ENCODE measurements around the gene PKMYT1.
A peak's percentile ranks its signal among the peaks of the same experiment; 100 is the strongest.

Gene PKMYT1

GRCh38 chr16:2971134-2971984 lies 8.9 kb downstream of the PKMYT1 start:
- H3K9me3 ChIP-seq (ENCODE audit: low read length): no peaks in the 10 kb centered on the region
- H3K4me1 ChIP-seq (ENCODE audit: insufficient read depth, low read length): peaks cover 12% of the 10 kb centered on the region
- peaks cover 41% of the 10 kb centered on the region for H3K36me3 ChIP-seq (ENCODE audit: insufficient read depth, low read length)
- no peak overlapping the region for H2AFZ ChIP-seq (ENCODE audit: low read depth, low read length)
- no peaks in the 10 kb centered on the region for H3K27me3 ChIP-seq (ENCODE audit: insufficient read depth, low read length)
- H3K4me3 ChIP-seq (ENCODE audit: low read length): no peak overlapping the region

GRCh38 chr16:2970563-2970962 lies 9.7 kb downstream of the PKMYT1 start:
- peaks cover 33% of the 10 kb centered on the region for H3K36me3 ChIP-seq (ENCODE audit: insufficient read depth, low read length)
- H3K9me3 ChIP-seq (ENCODE audit: low read length): no peaks in the 10 kb centered on the region
- no peak overlapping the region for H2AFZ ChIP-seq (ENCODE audit: low read depth, low read length)
- peak overlapping the region; percentile 94 for H3K4me3 ChIP-seq (ENCODE audit: low read length)
- H3K4me1 ChIP-seq (ENCODE audit: insufficient read depth, low read length): peaks cover 12% of the 10 kb centered on the region
- no peaks in the 10 kb centered on the region for H3K27me3 ChIP-seq (ENCODE audit: insufficient read depth, low read length)

GRCh38 chr16:2969545-2970521 lies 10.4 kb downstream of the PKMYT1 start:
- Histone ChIP-seq H3K27me3 (ENCODE audit: insufficient read depth, low read length) (no peaks in the 10 kb centered on the region), H3K4me3 (ENCODE audit: low read length) (peak overlapping the region; percentile 94), H2AFZ (ENCODE audit: low read depth, low read length) (peak overlapping the region; percentile 91), H3K4me1 (ENCODE audit: insufficient read depth, low read length) (peaks cover 12% of the 10 kb centered on the region), H3K36me3 (ENCODE audit: insufficient read depth, low read length) (peaks cover 26% of the 10 kb centered on the region), H3K9me3 (ENCODE audit: low read length) (no peaks in the 10 kb centered on the region)

GRCh38 chr16:2968738-2969544 lies 11.3 kb downstream of the PKMYT1 start, which contains the start of gene PAQR4:
PAQR4 (plus strand) TSS chr16:2969348; CDS start chr16:2969675, 327 bp downstream.
- Histone ChIP-seq H3K4me1 (ENCODE audit: insufficient read depth, low read length) (peaks cover 21% of the 10 kb centered on the region), H2AFZ (ENCODE audit: low read depth, low read length) (peak within 1 kb of the TSS; percentile 91), H3K36me3 (ENCODE audit: insufficient read depth, low read length) (peaks cover 20% of the 10 kb centered on the region), H3K9me3 (ENCODE audit: low read length) (no peaks in the 10 kb centered on the region), H3K4me3 (ENCODE audit: low read length) (peak within 1 kb of the TSS; percentile 94), H3K27me3 (ENCODE audit: insufficient read depth, low read length) (peaks cover 4% of the 10 kb centered on the region)

- H3K4me3 ChIP-seq (ENCODE audit: low read length): peak overlapping the region; percentile 94
These were observed 11.9 kb downstream of the PKMYT1 start for GRCh38 chr16:2968368-2968737.

GRCh38 chr16:2967721-2968161 lies 12.5 kb downstream of the PKMYT1 start:
- Histone ChIP-seq H3K9me3 (ENCODE audit: low read length) (no peaks in the 10 kb centered on the region), H3K4me1 (ENCODE audit: insufficient read depth, low read length) (peaks cover 27% of the 10 kb centered on the region), H3K4me3 (ENCODE audit: low read length) (no peak overlapping the region), H3K27me3 (ENCODE audit: insufficient read depth, low read length) (peaks cover 7% of the 10 kb centered on the region), H2AFZ (ENCODE audit: low read depth, low read length) (no peak overlapping the region), H3K36me3 (ENCODE audit: insufficient read depth, low read length) (peaks cover 16% of the 10 kb centered on the region)

More at GRCh38 chr16:2968368-2968737, 11.9 kb downstream of the PKMYT1 start:
- Histone ChIP-seq H3K36me3 (ENCODE audit: insufficient read depth, low read length) (peaks cover 20% of the 10 kb centered on the region), H2AFZ (ENCODE audit: low read depth, low read length) (no peak overlapping the region), H3K9me3 (ENCODE audit: low read length) (no peaks in the 10 kb centered on the region), H3K27me3 (ENCODE audit: insufficient read depth, low read length) (peaks cover 4% of the 10 kb centered on the region), H3K4me1 (ENCODE audit: insufficient read depth, low read length) (peaks cover 27% of the 10 kb centered on the region)

GRCh38 chr16:2967211-2967631 lies 13.0 kb downstream of the PKMYT1 start:
- H3K27me3 ChIP-seq (ENCODE audit: insufficient read depth, low read length): peaks cover 12% of the 10 kb centered on the region

GRCh38 chr16:2966808-2967191 lies 13.4 kb downstream of the PKMYT1 start:
- H3K27me3 ChIP-seq (ENCODE audit: insufficient read depth, low read length): peaks cover 14% of the 10 kb centered on the region
- no peak overlapping the region for H3K4me3 ChIP-seq (ENCODE audit: low read length)
- H2AFZ ChIP-seq (ENCODE audit: low read depth, low read length): no peak overlapping the region
- H3K36me3 ChIP-seq (ENCODE audit: insufficient read depth, low read length): peaks cover 7% of the 10 kb centered on the region
- H3K9me3 ChIP-seq (ENCODE audit: low read length): no peaks in the 10 kb centered on the region
- H3K4me1 ChIP-seq (ENCODE audit: insufficient read depth, low read length): peaks cover 27% of the 10 kb centered on the region

More at GRCh38 chr16:2967211-2967631, 13.0 kb downstream of the PKMYT1 start:
- Histone ChIP-seq H3K9me3 (ENCODE audit: low read length) (no peaks in the 10 kb centered on the region), H3K4me1 (ENCODE audit: insufficient read depth, low read length) (peaks cover 27% of the 10 kb centered on the region), H3K36me3 (ENCODE audit: insufficient read depth, low read length) (peaks cover 11% of the 10 kb centered on the region), H2AFZ (ENCODE audit: low read depth, low read length) (no peak overlapping the region), H3K4me3 (ENCODE audit: low read length) (no peak overlapping the region)

GRCh38 chr16:2966043-2966807 lies 14.0 kb downstream of the PKMYT1 start:
- Histone ChIP-seq H3K4me1 (ENCODE audit: insufficient read depth, low read length) (peaks cover 27% of the 10 kb centered on the region), H3K27me3 (ENCODE audit: insufficient read depth, low read length) (peaks cover 14% of the 10 kb centered on the region)

GRCh38 chr16:2964475-2965336 lies 15.5 kb downstream of the PKMYT1 start:
- Histone ChIP-seq H3K4me3 (ENCODE audit: low read length) (peak overlapping the region; percentile 43), H3K27me3 (ENCODE audit: insufficient read depth, low read length) (peaks cover 14% of the 10 kb centered on the region), H3K9me3 (ENCODE audit: low read length) (no peaks in the 10 kb centered on the region)

More at GRCh38 chr16:2966043-2966807, 14.0 kb downstream of the PKMYT1 start:
- Histone ChIP-seq H3K4me3 (ENCODE audit: low read length) (no peak overlapping the region), H3K9me3 (ENCODE audit: low read length) (no peaks in the 10 kb centered on the region), H2AFZ (ENCODE audit: low read depth, low read length) (no peak overlapping the region), H3K36me3 (ENCODE audit: insufficient read depth, low read length) (peaks cover 2% of the 10 kb centered on the region)

More at GRCh38 chr16:2964475-2965336, 15.5 kb downstream of the PKMYT1 start:
- Histone ChIP-seq H2AFZ (ENCODE audit: low read depth, low read length) (peak overlapping the region; percentile 76), H3K36me3 (ENCODE audit: insufficient read depth, low read length) (no peaks in the 10 kb centered on the region), H3K4me1 (ENCODE audit: insufficient read depth, low read length) (peaks cover 19% of the 10 kb centered on the region)
